Measurements from ENCODE around the gene SNCB. TPM values are rescaled to one million over a fixed set of nuclear protein-coding genes. Genes with fewer than 3 reads are reported as not detected.

SNCB gene
- total and polyA plus RNA-seq, 4 experiments from 2014 or later: not detected

- H3K36me3 Mint-ChIP-seq: peaks cover 0 to 1% of the 10 kb centered on the region in 2 donors
- no peaks in the 10 kb centered on the region for H3K9me3 Mint-ChIP-seq
- peaks cover 19% of the 10 kb centered on the region for H3K27me3 ChIP-seq (ENCODE audit: insufficient read depth, low read length)
- no peak overlapping the region for H3K27ac ChIP-seq (ENCODE audit: low read depth, low read length)
- no peaks in the 10 kb centered on the region for H3K9me3 ChIP-seq (ENCODE audit: control insufficient read depth in 1 of 2, low read length in 2 of 2)
- no peak overlapping the region for H3K4me3 Mint-ChIP-seq
- ChIA-PET POLR2A (ENCODE audit: partially characterized antibody) (no interaction called here), CTCF (ENCODE audit: partially characterized antibody) (no interaction called here)
- H3K4me3 ChIP-seq (ENCODE audit: low read length in 2 of 2): no peak overlapping the region
- peaks cover 18% of the 10 kb centered on the region for H3K4me1 ChIP-seq (ENCODE audit: insufficient read depth, low read length)
- DNase-seq: no peak
- peaks cover 4 to 19% (median 12%) of the 10 kb centered on the region in 4 donors for H3K4me1 Mint-ChIP-seq
- no peak overlapping the region for H3K27ac Mint-ChIP-seq
- H3K27me3 Mint-ChIP-seq: peaks cover 33 to 55% of the 10 kb centered on the region in 2 donors
- H3K36me3 ChIP-seq (ENCODE audit: insufficient read depth, low read length): no peaks in the 10 kb centered on the region
- intact Hi-C loops (cut with micrococcal nuclease): no loop called here
Observed at GRCh38 chr5:176614805-176615478, 15.4 kb downstream of the SNCB start.

DNA sequence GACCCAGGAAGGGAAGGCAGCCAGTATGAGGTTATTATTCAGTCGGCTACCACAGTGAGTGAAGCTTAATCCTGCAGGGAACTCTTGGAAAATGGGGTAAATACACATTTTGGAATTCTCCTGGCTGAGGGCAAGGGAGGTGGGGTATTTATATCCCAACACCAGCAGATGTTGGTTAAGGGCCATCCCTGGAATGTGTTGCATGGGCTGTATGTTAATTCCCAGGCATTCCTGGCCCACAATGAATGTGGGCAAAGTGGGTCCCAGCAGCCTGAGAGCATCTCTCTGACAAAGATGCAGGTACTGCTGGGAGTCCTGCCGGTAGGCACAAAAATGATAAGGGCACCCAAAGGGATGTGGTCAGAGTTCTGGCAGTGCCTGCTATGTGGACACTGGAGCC, 17.5 kb downstream of the SNCB start:
- H3K9me3 ChIP-seq (ENCODE audit: control insufficient read depth in 1 of 2, low read length in 2 of 2): no peaks in the 10 kb centered on the region
- ChIA-PET POLR2A (ENCODE audit: partially characterized antibody) (no interaction called here), CTCF (ENCODE audit: partially characterized antibody) (no interaction called here)
- Mint-ChIP-seq H3K4me1 (peaks cover 7 to 20% (median 13%) of the 10 kb centered on the region in 4 donors), H3K27ac (no peak overlapping the region), H3K9me3 (peaks cover 0 to 4% (median 0%) of the 10 kb centered on the region in 8 donors), H3K4me3 (peak overlapping the region in 1 of 8 donors; percentile 61), H3K36me3 (peaks cover 0 to 5% of the 10 kb centered on the region in 2 donors), H3K27me3 (peaks cover 24 to 51% of the 10 kb centered on the region in 2 donors)
- peaks cover 8% of the 10 kb centered on the region for H3K4me1 ChIP-seq (ENCODE audit: insufficient read depth, low read length)
- H3K27me3 ChIP-seq (ENCODE audit: insufficient read depth, low read length): peaks cover 3% of the 10 kb centered on the region
- intact Hi-C loops (cut with micrococcal nuclease): no loop called here
- H3K4me3 ChIP-seq (ENCODE audit: low read length in 2 of 2): no peak overlapping the region
- no peaks in the 10 kb centered on the region for H3K36me3 ChIP-seq (ENCODE audit: insufficient read depth, low read length)
- no peak for DNase-seq
- no peak overlapping the region for H3K27ac ChIP-seq (ENCODE audit: low read depth, low read length)

- Mint-ChIP-seq H3K4me1 (peaks cover 7 to 20% (median 13%) of the 10 kb centered on the region in 4 donors), H3K27ac (no peak overlapping the region)
Observed at GRCh38 chr5:176612008-176612407, 18.3 kb downstream of the SNCB start.

GRCh38 chr5:176611435-176611834, 18.9 kb downstream of the SNCB start:
- peaks cover 0 to 4% (median 0%) of the 10 kb centered on the region in 8 donors for H3K9me3 Mint-ChIP-seq
- ChIA-PET POLR2A (ENCODE audit: partially characterized antibody) (no interaction called here), CTCF (ENCODE audit: partially characterized antibody) (no interaction called here)
- peaks cover 0 to 5% of the 10 kb centered on the region in 2 donors for H3K36me3 Mint-ChIP-seq
- Histone ChIP-seq H3K4me1 (ENCODE audit: insufficient read depth, low read length) (peaks cover 8% of the 10 kb centered on the region), H3K27ac (ENCODE audit: low read depth, low read length) (no peak overlapping the region), H3K36me3 (ENCODE audit: insufficient read depth, low read length) (no peaks in the 10 kb centered on the region), H3K4me3 (ENCODE audit: low read length in 2 of 2) (no peak overlapping the region), H3K9me3 (ENCODE audit: control insufficient read depth in 1 of 2, low read length in 2 of 2) (no peaks in the 10 kb centered on the region), H3K27me3 (ENCODE audit: insufficient read depth, low read length) (no peaks in the 10 kb centered on the region)
- peak in 4 of 5 donors; percentile 38 to 50 (median 48) for DNase-seq
- H3K27ac Mint-ChIP-seq: no peak overlapping the region
- intact Hi-C loops (cut with micrococcal nuclease): loop anchor here (1.0 kb wide), 1 partner anchor 36 kb away; the partner anchor contains the start of gene TSPAN17
- H3K4me3 Mint-ChIP-seq: peak overlapping the region in 5 of 8 donors; percentile 0 to 61 (median 25)
- peaks cover 18 to 44% of the 10 kb centered on the region in 2 donors for H3K27me3 Mint-ChIP-seq
- H3K4me1 Mint-ChIP-seq: peaks cover 7 to 20% (median 13%) of the 10 kb centered on the region in 4 donors

More at GRCh38 chr5:176612008-176612407, 18.3 kb downstream of the SNCB start:
- ChIA-PET POLR2A (ENCODE audit: partially characterized antibody) (no interaction called here), CTCF (ENCODE audit: partially characterized antibody) (interaction anchor here (0.6 kb wide), 1 partner anchor 39 kb away, joined by 3 read pairs; no protein-coding TSS in a partner anchor)
- Histone ChIP-seq H3K4me3 (ENCODE audit: low read length in 2 of 2) (no peak overlapping the region), H3K27ac (ENCODE audit: low read depth, low read length) (no peak overlapping the region), H3K27me3 (ENCODE audit: insufficient read depth, low read length) (no peaks in the 10 kb centered on the region), H3K9me3 (ENCODE audit: control insufficient read depth in 1 of 2, low read length in 2 of 2) (no peaks in the 10 kb centered on the region), H3K4me1 (ENCODE audit: insufficient read depth, low read length) (peaks cover 8% of the 10 kb centered on the region), H3K36me3 (ENCODE audit: insufficient read depth, low read length) (no peaks in the 10 kb centered on the region)
- DNase-seq: no peak
- Mint-ChIP-seq H3K4me3 (peak overlapping the region in 4 of 8 donors; percentile 5 to 37 (median 24)), H3K9me3 (peaks cover 0 to 4% (median 0%) of the 10 kb centered on the region in 8 donors), H3K36me3 (peaks cover 0 to 5% of the 10 kb centered on the region in 2 donors), H3K27me3 (peaks cover 20 to 46% of the 10 kb centered on the region in 2 donors)
- intact Hi-C loops (cut with micrococcal nuclease): no loop called here

- intact Hi-C loops (cut with micrococcal nuclease): no loop called here
- no peaks in the 10 kb centered on the region for H3K27me3 ChIP-seq (ENCODE audit: insufficient read depth, low read length)
- H3K27ac ChIP-seq (ENCODE audit: low read depth, low read length): no peak overlapping the region
- peak overlapping the region; percentile 64 to 85 (median 78) for H3K4me3 Mint-ChIP-seq
- peaks cover 0 to 4% (median 0%) of the 10 kb centered on the region in 8 donors for H3K9me3 Mint-ChIP-seq
- no peaks in the 10 kb centered on the region for H3K36me3 ChIP-seq (ENCODE audit: insufficient read depth, low read length)
- H3K27me3 Mint-ChIP-seq: peaks cover 11 to 34% of the 10 kb centered on the region in 2 donors
- ChIA-PET POLR2A (ENCODE audit: partially characterized antibody) (no interaction called here), CTCF (ENCODE audit: partially characterized antibody) (interaction anchor here (1.3 kb wide), 1 partner anchor 50 kb away, joined by 4 read pairs; no protein-coding TSS in a partner anchor)
- no peak overlapping the region for H3K27ac Mint-ChIP-seq
- no peak for DNase-seq
- peak overlapping the region in 1 of 2 donors; percentile 62 for H3K4me3 ChIP-seq (ENCODE audit: low read length in 2 of 2)
- H3K4me1 Mint-ChIP-seq: peaks cover 7 to 20% (median 13%) of the 10 kb centered on the region in 4 donors
- H3K9me3 ChIP-seq (ENCODE audit: control insufficient read depth in 1 of 2, low read length in 2 of 2): no peaks in the 10 kb centered on the region
- H3K4me1 ChIP-seq (ENCODE audit: insufficient read depth, low read length): peaks cover 8% of the 10 kb centered on the region
- H3K36me3 Mint-ChIP-seq: peaks cover 0 to 5% of the 10 kb centered on the region in 2 donors
Observed at GRCh38 chr5:176610435-176610773, 19.9 kb downstream of the SNCB start.

DNA sequence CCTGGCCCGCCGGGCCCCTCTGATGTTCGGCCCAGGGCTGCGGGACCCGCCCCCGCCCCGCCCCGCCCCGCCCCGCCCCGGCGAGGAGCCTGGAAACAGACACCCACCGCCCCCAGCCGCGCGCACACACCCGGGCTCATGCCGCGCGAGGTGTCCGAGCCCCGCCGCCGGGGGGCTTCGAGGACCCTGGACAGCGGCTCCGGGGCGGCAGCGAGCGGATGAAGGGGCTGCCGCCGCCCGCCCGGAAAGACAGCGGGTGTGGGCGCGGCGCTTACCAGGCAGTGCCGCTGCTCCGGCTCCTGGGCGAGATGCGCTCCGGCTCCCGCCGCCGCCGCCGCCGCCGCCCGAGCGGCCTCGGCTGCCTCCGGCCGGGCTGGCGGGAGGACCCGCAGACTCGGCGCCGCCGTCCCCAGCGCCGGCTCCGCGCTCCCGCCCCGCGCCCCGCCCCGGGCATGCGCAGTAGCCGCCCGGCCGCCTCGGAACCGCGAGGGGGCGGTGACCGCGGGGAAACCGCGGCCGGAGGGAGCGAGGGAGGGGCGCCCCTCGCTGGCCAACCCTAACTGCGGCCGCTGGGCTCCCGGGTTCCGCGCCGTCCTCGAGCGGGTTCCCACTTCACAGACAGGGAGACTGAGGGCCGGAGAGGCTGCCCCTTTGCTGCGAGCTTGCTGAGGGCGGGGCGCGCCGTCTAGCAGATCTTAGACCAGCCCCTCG, 20.5 kb downstream of the SNCB start, which contains the start of gene GPRIN1:
GPRIN1 (minus strand) TSS at position 433 of the 711 bp plus-strand sequence. CDS start 10,322 bp downstream, outside the sequence.
- peaks cover 8% of the 10 kb centered on the region for H3K4me1 ChIP-seq (ENCODE audit: insufficient read depth, low read length)
- H3K36me3 Mint-ChIP-seq: peaks cover 0 to 5% of the 10 kb centered on the region in 2 donors
- POLR2A ChIA-PET (ENCODE audit: partially characterized antibody): no interaction called here
- intact Hi-C loops (cut with micrococcal nuclease): no loop called here
- peak within 1 kb of the TSS in 1 of 2 donors; percentile 62 for H3K4me3 ChIP-seq (ENCODE audit: low read length in 2 of 2)
- H3K9me3 ChIP-seq (ENCODE audit: control insufficient read depth in 1 of 2, low read length in 2 of 2): no peaks in the 10 kb centered on the region
- peak in 4 of 5 donors; percentile 31 to 64 (median 40) for DNase-seq
- peak within 1 kb of the TSS; percentile 88 to 95 (median 91) for H3K4me3 Mint-ChIP-seq
- H3K36me3 ChIP-seq (ENCODE audit: insufficient read depth, low read length): no peaks in the 10 kb centered on the region
- no peaks in the 10 kb centered on the region for H3K27me3 ChIP-seq (ENCODE audit: insufficient read depth, low read length)
- H3K4me1 Mint-ChIP-seq: peaks cover 7 to 20% (median 13%) of the 10 kb centered on the region in 4 donors
- H3K27ac ChIP-seq (ENCODE audit: low read depth, low read length): no peak within 1 kb of the TSS
- H3K9me3 Mint-ChIP-seq: peaks cover 0 to 4% (median 0%) of the 10 kb centered on the region in 8 donors
- CTCF ChIA-PET (ENCODE audit: partially characterized antibody): interaction anchor here (1.3 kb wide), 1 partner anchor 51 kb away, joined by 4 read pairs; no protein-coding TSS in a partner anchor
- peaks cover 9 to 32% of the 10 kb centered on the region in 2 donors for H3K27me3 Mint-ChIP-seq
- H3K27ac Mint-ChIP-seq: peak within 1 kb of the TSS in 6 of 7 donors; percentile 49 to 93 (median 62)
